GM10248 (cell line): ENCODE measurements around the gene HCFC1.

Experiments
- CTCF ChIA-PET: fragments of 300-600 bp; sonication (Branson Sonifier 250); formaldehyde crosslinking; extraction: SDS; loops from one replicate; lab custom pipeline; 2021; ENCODE audit warnings: antibody characterized with exemption; lab: Yijun Ruan, JAX
- POLR2A ChIA-PET: fragments of 350-650 bp; sonication (Branson Sonifier 250); formaldehyde crosslinking; extraction: SDS; loops from one replicate; lab custom pipeline; 2020; ENCODE audit warnings: antibody characterized with exemption; lab: Yijun Ruan, JAX
- DNase-seq: peaks from one replicate; pipeline ENCODE4 v3.0.0; 2012; ENCODE audit errors: extremely low spot score
- TF ChIP-seq, protein P1 (sequence below): IDR thresholded peaks from 2 replicates; pipeline ENCODE4 v1.5.1; 2012; ENCODE audit warnings: mild to moderate bottlenecking, low read depth; ENCODE audit errors: extremely low read depth, missing control alignments, control extremely low read depth

HCFC1 gene

DNA sequence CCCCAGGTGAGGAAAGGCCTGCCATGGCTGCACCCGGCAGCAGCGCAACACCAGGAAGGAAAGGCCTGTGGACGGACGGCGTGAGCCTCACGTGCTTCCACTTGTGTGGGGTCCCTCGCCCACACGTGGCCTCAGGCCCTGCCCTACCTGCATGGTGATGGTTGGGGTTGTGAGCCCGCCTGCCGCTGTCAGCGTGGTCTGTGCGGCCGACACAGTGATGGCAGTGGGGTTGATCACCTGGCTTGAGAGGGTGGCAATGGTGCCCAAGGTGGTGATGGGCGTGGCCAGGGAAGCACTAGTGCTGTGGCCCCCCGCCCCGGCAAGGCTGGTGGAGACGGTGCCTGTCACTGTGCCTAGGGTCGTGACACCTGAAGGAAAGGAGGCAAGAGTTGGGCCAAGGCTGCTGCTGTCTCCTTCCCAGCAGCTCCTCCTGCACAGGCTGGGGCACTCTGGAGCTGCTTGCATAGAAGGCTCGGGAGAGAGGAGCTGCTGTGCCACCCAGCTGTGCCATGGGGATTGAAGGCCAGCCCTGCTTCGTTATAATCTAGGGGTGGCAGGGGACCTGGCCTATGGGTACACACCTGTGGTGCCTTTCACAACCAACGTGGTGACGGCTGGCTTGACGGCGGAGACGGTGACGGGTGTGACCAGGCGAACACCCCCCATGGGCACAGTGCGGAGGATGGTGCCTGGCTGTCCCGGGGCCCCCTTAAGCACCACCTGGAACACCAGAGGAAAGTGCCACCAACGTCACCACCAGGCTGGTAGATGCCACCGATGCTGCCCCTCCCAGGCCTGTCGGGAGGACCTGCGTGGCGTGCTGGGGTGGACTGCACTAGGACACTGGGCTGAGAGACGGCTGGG is 15.3 kb downstream of the HCFC1 start:
- ChIA-PET POLR2A (no interaction called here), CTCF (no interaction called here)
- TF ChIP-seq, protein P1, sequence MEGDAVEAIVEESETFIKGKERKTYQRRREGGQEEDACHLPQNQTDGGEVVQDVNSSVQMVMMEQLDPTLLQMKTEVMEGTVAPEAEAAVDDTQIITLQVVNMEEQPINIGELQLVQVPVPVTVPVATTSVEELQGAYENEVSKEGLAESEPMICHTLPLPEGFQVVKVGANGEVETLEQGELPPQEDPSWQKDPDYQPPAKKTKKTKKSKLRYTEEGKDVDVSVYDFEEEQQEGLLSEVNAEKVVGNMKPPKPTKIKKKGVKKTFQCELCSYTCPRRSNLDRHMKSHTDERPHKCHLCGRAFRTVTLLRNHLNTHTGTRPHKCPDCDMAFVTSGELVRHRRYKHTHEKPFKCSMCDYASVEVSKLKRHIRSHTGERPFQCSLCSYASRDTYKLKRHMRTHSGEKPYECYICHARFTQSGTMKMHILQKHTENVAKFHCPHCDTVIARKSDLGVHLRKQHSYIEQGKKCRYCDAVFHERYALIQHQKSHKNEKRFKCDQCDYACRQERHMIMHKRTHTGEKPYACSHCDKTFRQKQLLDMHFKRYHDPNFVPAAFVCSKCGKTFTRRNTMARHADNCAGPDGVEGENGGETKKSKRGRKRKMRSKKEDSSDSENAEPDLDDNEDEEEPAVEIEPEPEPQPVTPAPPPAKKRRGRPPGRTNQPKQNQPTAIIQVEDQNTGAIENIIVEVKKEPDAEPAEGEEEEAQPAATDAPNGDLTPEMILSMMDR: no peak
- no peak for DNase-seq

- ChIA-PET CTCF (no interaction called here), POLR2A (no interaction called here)
- DNase-seq: no peak
- TF ChIP-seq, protein P1: no peak
Measured at GRCh38 chrX:153955228-153955732, 16.3 kb downstream of the HCFC1 start.

DNA sequence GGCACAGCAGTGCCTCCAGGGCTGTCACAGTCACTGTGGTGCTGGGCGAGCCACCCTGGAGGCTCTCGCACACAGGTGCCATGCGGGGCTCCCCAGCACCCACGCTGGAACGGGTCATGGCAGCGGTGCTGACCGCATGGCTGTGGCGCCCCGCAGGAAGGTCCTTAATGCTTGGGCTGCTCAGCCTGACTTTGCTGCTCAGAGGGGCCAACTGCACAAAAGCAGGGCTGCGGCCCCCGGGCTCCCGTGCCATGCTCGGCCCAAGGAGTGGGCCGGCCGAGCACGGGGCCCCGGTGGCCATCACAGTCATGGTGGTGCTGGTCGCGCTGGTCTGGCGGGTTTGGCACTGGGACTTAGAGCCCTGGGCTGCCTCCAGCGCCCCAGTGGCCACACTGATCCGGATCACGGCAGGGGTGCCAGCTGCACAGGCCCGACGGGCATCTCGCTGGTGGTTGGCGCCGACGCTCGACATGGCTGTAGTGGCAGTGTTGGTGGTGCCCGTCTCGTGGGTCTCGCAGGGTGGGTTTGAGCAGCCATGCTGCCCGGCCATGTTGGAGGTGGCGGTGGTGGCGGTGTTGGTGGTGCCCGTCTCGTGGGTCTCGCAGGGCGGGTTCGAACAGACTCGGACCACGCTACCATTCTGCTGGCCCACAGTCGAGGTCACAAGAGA is 16.9 kb downstream of the HCFC1 start:
- TF ChIP-seq, protein P1: no peak
- ChIA-PET CTCF (no interaction called here), POLR2A (no interaction called here)
- no peak for DNase-seq

DNA sequence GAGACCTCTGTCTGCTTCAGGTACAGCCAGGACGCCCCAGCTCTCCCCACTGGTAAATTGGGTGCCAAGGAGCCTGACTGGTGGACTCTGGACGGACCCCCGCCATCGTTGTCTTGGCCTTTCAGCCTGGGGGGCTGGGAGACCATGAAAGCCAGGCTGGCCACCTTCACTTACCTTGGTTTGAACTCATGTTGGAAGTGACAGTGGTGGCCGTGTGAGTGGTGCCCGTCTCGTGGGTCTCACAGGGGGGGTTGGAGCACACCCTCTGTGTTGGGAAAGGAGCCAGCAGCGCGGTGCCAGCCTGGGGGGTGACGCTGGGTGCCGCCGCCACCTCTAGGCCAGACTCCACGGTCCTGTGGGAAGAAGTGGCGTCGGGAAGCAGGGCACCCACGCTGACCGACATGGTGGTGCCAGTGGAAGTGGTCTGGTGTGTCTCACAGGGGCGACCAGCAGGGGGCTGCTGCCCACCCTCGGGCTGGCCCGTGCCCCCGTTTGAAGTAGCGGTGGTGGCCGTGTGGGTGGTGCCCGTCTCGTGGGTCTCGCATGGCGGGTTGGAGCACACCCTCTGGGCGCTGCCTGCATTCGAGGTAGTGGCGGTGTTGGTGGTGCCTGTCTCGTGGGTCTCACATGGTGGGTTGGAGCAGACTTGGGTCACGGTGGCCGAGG is 17.6 kb downstream of the HCFC1 start:
- ChIA-PET POLR2A (no interaction called here), CTCF (interaction anchor here (0.6 to 10.9 kb wide), 4 partner anchors 11 to 191 kb away, joined by 3 to 187 read pairs (median 70); partner anchors contain the start of genes ARHGAP4 and HCFC1)
- TF ChIP-seq, protein P1: no peak
- DNase-seq: no peak

DNA sequence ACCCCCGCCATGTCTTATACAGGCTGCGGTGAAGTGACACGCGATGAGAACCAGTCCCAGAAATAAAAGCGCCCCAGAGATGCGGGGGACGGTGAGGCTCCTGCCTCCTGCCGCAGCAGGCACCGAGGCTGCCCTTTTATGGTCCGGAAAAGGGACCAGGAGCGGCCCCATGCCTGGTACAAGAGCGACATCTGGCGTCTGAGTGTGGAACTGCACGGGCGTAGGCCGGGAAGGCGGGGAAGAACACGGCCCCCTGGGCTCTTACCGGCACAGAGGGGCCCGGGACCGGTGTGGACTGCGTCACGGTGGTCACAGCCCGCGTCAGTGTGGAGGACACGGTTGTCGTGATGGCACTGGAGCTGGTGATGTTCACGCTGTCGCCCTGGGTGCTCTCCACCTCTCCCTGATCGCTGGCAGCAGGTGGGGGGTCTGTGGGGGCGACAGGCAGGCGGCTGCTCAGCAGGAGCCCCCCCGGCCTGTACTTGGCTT is 18.2 kb downstream of the HCFC1 start:
- peak; percentile 86 for DNase-seq
- CTCF ChIA-PET: interaction anchor here (0.6 to 10.9 kb wide), 5 partner anchors 11 to 269 kb away, joined by 3 to 187 read pairs (median 4); partner anchors contain the start of genes ARHGAP4 and HCFC1
- TF ChIP-seq, protein P1: peak; percentile 72
- POLR2A ChIA-PET: no interaction called here
